ENCODE measurements around the gene PLOD3. TPM values are rescaled to one million over a fixed set of nuclear protein-coding genes. Genes with fewer than 3 reads are reported as not detected.

Gene PLOD3
- total RNA-seq, 1 experiment from 2014 or later = 48.3 TPM

DNA sequence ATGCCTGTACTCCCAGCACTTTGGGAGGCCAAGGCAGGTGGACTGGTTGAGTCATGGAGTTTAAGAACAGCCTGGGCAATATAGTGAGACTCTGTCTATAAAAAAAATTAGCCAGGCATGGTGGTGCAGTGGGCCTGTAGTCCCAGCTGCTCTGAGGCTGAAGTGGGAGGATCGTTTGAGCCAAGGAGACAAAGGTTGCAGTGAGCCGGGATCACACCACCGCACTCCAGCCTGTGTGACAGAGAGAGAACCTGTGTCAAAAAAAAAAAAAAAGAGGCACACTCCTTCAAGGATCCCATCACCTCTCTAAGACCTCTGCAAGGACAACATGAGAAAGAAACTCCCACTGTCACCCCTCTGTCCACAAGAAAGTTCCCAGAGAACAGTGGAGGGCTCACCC, 41.7 kb downstream of the PLOD3 start (continued):
- TF ChIP-seq NFATC4 (CRISPR knock-in tag; IDR thresholded peaks at IDR 0.05) (no peak), NR3C1 (CRISPR knock-in tag; conservative IDR thresholded peaks at IDR 0.05; ENCODE audit: low read depth) (no peak), NFYB (CRISPR knock-in tag; conservative IDR thresholded peaks at IDR 0.05; ENCODE audit: low read depth) (no peak), NFE2L1 (CRISPR knock-in tag; IDR thresholded peaks at IDR 0.05) (no peak), SOX15 (CRISPR knock-in tag; IDR thresholded peaks at IDR 0.05) (no peak), ZNF232 (CRISPR knock-in tag; IDR thresholded peaks at IDR 0.05) (no peak), FOXP1 (CRISPR knock-in tag; IDR thresholded peaks at IDR 0.05; ENCODE audit: borderline replicate concordance) (no peak)
- TF ChIP-seq, protein P1, sequence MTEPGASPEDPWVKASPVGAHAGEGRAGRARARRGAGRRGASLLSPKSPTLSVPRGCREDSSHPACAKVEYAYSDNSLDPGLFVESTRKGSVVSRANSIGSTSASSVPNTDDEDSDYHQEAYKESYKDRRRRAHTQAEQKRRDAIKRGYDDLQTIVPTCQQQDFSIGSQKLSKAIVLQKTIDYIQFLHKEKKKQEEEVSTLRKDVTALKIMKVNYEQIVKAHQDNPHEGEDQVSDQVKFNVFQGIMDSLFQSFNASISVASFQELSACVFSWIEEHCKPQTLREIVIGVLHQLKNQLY (CRISPR knock-in tag; IDR thresholded peaks at IDR 0.05) = no peak
- TF ChIP-seq, protein P2, sequence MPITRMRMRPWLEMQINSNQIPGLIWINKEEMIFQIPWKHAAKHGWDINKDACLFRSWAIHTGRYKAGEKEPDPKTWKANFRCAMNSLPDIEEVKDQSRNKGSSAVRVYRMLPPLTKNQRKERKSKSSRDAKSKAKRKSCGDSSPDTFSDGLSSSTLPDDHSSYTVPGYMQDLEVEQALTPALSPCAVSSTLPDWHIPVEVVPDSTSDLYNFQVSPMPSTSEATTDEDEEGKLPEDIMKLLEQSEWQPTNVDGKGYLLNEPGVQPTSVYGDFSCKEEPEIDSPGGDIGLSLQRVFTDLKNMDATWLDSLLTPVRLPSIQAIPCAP (CRISPR knock-in tag; IDR thresholded peaks at IDR 0.05) = no peak
- TF ChIP-seq, protein P3, sequence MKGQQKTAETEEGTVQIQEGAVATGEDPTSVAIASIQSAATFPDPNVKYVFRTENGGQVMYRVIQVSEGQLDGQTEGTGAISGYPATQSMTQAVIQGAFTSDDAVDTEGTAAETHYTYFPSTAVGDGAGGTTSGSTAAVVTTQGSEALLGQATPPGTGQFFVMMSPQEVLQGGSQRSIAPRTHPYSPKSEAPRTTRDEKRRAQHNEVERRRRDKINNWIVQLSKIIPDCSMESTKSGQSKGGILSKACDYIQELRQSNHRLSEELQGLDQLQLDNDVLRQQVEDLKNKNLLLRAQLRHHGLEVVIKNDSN (CRISPR knock-in tag; IDR thresholded peaks at IDR 0.05) = no peak
- TF ChIP-seq, protein P4, sequence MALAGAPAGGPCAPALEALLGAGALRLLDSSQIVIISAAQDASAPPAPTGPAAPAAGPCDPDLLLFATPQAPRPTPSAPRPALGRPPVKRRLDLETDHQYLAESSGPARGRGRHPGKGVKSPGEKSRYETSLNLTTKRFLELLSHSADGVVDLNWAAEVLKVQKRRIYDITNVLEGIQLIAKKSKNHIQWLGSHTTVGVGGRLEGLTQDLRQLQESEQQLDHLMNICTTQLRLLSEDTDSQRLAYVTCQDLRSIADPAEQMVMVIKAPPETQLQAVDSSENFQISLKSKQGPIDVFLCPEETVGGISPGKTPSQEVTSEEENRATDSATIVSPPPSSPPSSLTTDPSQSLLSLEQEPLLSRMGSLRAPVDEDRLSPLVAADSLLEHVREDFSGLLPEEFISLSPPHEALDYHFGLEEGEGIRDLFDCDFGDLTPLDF (CRISPR knock-in tag; IDR thresholded peaks at IDR 0.05) = no peak

DNA sequence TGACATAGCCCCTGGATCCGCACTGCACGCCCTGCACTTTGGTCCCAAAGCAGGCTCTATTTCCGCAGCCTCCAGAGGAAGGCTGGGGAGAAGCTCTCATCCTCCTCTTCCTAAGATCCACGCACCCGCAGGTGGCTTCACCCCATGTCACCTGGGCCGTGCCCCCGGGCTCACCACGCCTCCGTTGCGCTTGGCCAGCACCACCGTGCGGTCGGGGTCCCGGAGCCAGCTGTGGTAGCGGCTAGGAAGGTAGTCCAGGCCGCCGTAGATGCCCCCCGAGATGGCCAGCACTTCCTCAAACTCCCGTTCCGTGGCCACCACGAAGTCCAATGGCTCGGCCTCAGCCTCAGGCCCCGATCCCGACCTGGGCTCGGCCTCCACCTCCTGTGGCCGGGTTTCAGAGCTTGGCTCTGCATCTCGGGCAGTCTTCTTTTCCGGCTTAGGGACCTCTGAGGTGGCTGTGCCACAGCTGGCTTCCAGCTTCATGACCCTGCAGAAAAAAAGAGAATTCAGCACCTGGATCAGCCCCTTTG, 43.0 kb downstream of the PLOD3 start:
- Mint-ChIP-seq H3K4me1 (peaks cover 37% of the 10 kb centered on the region), H3K4me3 (peak overlapping the region; percentile 74), H3K27me3 (ENCODE audit: low read depth) (peaks cover 100% of the 10 kb centered on the region), H3K36me3 (no peaks in the 10 kb centered on the region), H3K9me3 (no peaks in the 10 kb centered on the region), H3K27ac (no peak overlapping the region)
- ChIA-PET CTCF (interaction anchor here (0.6 to 6.9 kb wide), 22 partner anchors 9 to 338 kb away, joined by 3 to 86 read pairs (median 8); partner anchors contain the start of genes PLOD3, TRIM56, VGF and ZNHIT1), POLR2A (interaction anchor here (0.6 to 2.2 kb wide), 7 partner anchors 8 to 490 kb away, joined by 3 to 14 read pairs (median 4); partner anchors contain the start of genes MOGAT3, PLOD3, VGF and ZNHIT1)
- DNase-seq (ENCODE audit: low spot score) (peak; percentile 41), ATAC-seq (no peak; the same call in 1 of the 2 replicates)
- TF ChIP-seq, protein P5, sequence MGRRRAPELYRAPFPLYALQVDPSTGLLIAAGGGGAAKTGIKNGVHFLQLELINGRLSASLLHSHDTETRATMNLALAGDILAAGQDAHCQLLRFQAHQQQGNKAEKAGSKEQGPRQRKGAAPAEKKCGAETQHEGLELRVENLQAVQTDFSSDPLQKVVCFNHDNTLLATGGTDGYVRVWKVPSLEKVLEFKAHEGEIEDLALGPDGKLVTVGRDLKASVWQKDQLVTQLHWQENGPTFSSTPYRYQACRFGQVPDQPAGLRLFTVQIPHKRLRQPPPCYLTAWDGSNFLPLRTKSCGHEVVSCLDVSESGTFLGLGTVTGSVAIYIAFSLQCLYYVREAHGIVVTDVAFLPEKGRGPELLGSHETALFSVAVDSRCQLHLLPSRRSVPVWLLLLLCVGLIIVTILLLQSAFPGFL (CRISPR knock-in tag; IDR thresholded peaks at IDR 0.05; ENCODE audit: borderline replicate concordance) = no peak
- TF ChIP-seq, protein P6, sequence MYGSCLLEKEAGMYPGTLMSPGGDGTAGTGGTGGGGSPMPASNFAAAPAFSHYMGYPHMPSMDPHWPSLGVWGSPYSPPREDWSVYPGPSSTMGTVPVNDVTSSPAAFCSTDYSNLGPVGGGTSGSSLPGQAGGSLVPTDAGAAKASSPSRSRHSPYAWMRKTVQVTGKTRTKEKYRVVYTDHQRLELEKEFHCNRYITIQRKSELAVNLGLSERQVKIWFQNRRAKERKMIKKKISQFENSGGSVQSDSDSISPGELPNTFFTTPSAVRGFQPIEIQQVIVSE (CRISPR knock-in tag; IDR thresholded peaks at IDR 0.05; ENCODE audit: borderline replicate concordance) = no peak
- no peak for TF ChIP-seq JUN (CRISPR knock-in tag; IDR thresholded peaks at IDR 0.05)
- no peak for TF ChIP-seq CREB1 (CRISPR knock-in tag; IDR thresholded peaks at IDR 0.05)
- no peak for TF ChIP-seq TEAD1 (CRISPR knock-in tag; IDR thresholded peaks at IDR 0.05)
- 0 out of 2 replicates have a peak, but pooled peaks have one; percentile 65 for TF ChIP-seq CBFB (CRISPR knock-in tag; IDR thresholded peaks at IDR 0.05; ENCODE audit: low read depth)
- TF ChIP-seq, protein P1 (CRISPR knock-in tag; IDR thresholded peaks at IDR 0.05) = no peak

Data from WTC11 (cell line).